Activated naive CD8-positive, alpha-beta T cell treated with anti-CD3 and anti-CD28 coated beads, Interleukin-2, amount 10 ng/mL, durations not matched to agents 7 days and 5 days (primary cell): ENCODE data around the gene MOV10L1. TPM values are rescaled to one million over a fixed set of nuclear protein-coding genes. Genes with fewer than 3 reads are reported as not detected.

Experiments
- ATAC-seq: fragments of 150-1000 bp; cut with Tn5 transposase; one replicate; pipeline ENCODE4 v1.10.0; 2021; ENCODE audit warnings: low read depth, moderate library complexity
- POLR2A ChIA-PET: fragments of 350-600 bp; sonication (Branson Sonifier 250); formaldehyde crosslinking; loops from one replicate; lab custom pipeline; 2021; ENCODE audit warnings: antibody characterized with exemption; lab: Charles Lee
- DNase-seq: peaks from one replicate; pipeline ENCODE4 v3.0.0; 2021
- H3K27ac Mint-ChIP-seq: one replicate; pipeline ENCODE4 v1.8.0; 2022; ENCODE audit warnings: mild to moderate bottlenecking, mixed read lengths
- H3K27me3 Mint-ChIP-seq: one replicate; pipeline ENCODE4 v1.8.0; 2022; ENCODE audit warnings: mild to moderate bottlenecking, moderate library complexity, mixed read lengths
- H3K36me3 Mint-ChIP-seq: one replicate; pipeline ENCODE4 v1.8.0; 2021; ENCODE audit warnings: mild to moderate bottlenecking, mixed read lengths
- H3K4me1 Mint-ChIP-seq: one replicate; pipeline ENCODE4 v1.8.0; 2021; ENCODE audit warnings: mixed read lengths
- H3K4me3 Mint-ChIP-seq: one replicate; pipeline ENCODE4 v1.8.0; 2022; ENCODE audit warnings: mild to moderate bottlenecking, moderate library complexity, mixed read lengths
- H3K9me3 Mint-ChIP-seq: one replicate; pipeline ENCODE4 v1.8.0; 2021; ENCODE audit warnings: mixed read lengths
- total RNA-seq, 2 experiments: library from RNA; stranded (reverse); gene quantifications; one replicate each; pipeline ENCODE4 v1.2.3, GENCODE V29; 2021

MOV10L1 gene
- not detected for total RNA-seq

GRCh38 chr22:50089682-50090411 is at the start of gene MOV10L1:
TSS of gene MOV10L1 (plus strand) at chr22:50090006. CDS start at chr22:50090089, 83 bp downstream.
- H3K9me3 Mint-ChIP-seq, result peaks cover 16% of the 10 kb centered on the region
- DNase-seq, result no peak
- H3K4me3 Mint-ChIP-seq, result no peak within 1 kb of the TSS
- H3K27me3 Mint-ChIP-seq, result peaks cover 17% of the 10 kb centered on the region
- H3K36me3 Mint-ChIP-seq, result peaks cover 9% of the 10 kb centered on the region
- peaks cover 4% of the 10 kb centered on the region for H3K4me1 Mint-ChIP-seq
- no peak within 1 kb of the TSS for H3K27ac Mint-ChIP-seq
- ATAC-seq, result no peak
- POLR2A ChIA-PET, result no interaction called here

GRCh38 chr22:50040717-50041116 is 49.1 kb upstream of the MOV10L1 start:
- no peaks in the 10 kb centered on the region for H3K36me3 Mint-ChIP-seq
- POLR2A ChIA-PET, result no interaction called here
- no peak overlapping the region for H3K27ac Mint-ChIP-seq
- H3K27me3 Mint-ChIP-seq, result peaks cover 30% of the 10 kb centered on the region
- peaks cover 5% of the 10 kb centered on the region for H3K9me3 Mint-ChIP-seq
- DNase-seq, result no peak
- no peak overlapping the region for H3K4me3 Mint-ChIP-seq
- peaks cover 8% of the 10 kb centered on the region for H3K4me1 Mint-ChIP-seq
- no peak for ATAC-seq

DNA sequence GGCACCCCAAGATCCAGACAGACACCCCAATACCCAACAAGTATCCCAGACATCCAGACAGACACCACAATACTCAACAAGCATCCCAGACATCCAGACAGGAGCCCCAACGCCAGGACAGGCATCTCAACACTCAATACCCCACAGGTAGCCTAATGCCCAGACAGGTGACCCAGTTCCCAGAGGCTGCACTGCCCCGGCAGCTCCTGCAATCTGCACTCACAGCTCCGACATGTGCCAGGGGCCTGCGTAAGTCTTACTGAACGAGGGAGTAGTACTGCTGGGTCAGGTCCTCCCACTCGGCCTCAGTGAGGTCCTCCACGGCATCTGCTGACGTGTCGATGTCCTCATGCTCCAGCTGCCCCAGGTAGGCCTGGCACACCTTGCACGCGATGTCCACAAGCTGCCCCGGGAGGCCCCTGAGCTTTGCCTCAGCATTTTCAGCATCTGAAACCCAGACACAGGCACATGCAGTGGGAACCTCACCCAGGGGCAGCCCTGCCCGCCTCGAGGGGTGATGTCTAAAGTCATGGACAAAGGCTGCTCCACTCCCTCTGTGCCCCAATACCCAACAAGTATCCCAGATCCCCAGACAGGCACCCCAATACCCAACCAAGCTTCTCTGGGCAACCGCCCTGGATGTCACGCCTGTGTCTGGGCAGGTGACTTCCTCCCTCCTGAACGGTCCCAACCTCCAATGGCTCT is 48.3 kb upstream of the MOV10L1 start:
- DNase-seq (no peak), ATAC-seq (no peak)
- Mint-ChIP-seq H3K4me1 (peaks cover 8% of the 10 kb centered on the region), H3K36me3 (no peaks in the 10 kb centered on the region), H3K4me3 (no peak overlapping the region), H3K27me3 (peaks cover 30% of the 10 kb centered on the region), H3K9me3 (peaks cover 5% of the 10 kb centered on the region), H3K27ac (no peak overlapping the region)
- POLR2A ChIA-PET, result no interaction called here

DNA sequence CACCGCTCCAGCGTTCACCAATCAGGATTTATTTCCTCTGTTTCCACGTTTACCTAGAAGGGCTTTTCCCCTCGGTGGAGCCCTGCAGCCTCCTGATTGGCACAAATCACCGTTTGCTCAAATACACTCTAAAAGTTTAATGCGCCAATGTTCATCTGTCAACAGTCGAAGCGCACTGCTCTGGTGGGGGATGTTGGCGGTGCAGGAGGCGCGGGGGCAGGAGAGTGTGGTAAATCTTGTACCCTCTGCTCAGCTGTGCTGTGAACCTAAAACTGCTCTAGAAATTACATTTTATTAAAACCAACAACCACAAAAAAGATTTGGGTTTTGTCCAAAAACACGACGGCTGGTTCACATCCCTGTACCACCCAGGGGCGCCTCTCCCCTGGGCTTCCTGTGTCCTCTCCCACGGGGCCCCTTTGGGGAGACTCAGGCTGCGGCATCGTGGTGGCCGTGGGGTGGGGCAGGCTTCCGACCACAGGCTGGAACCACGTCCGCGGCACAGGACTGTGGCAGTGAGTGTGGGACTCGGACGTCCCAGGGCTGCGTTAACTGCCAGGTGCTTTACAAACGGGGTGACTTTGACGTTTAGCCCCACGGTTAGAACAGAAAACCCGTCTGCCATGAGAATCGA is 45.2 kb upstream of the MOV10L1 start:
- ATAC-seq (peak; percentile 36), DNase-seq (no peak)
- Mint-ChIP-seq H3K36me3 (no peaks in the 10 kb centered on the region), H3K27me3 (peaks cover 27% of the 10 kb centered on the region), H3K27ac (no peak overlapping the region), H3K4me1 (peaks cover 8% of the 10 kb centered on the region), H3K4me3 (no peak overlapping the region), H3K9me3 (no peaks in the 10 kb centered on the region)
- POLR2A ChIA-PET, result no interaction called here

- ATAC-seq (no peak), DNase-seq (no peak)
- Mint-ChIP-seq H3K27me3 (peaks cover 27% of the 10 kb centered on the region), H3K4me3 (no peak overlapping the region), H3K9me3 (no peaks in the 10 kb centered on the region), H3K27ac (no peak overlapping the region), H3K4me1 (peaks cover 8% of the 10 kb centered on the region), H3K36me3 (no peaks in the 10 kb centered on the region)
- POLR2A ChIA-PET, result no interaction called here
Measured at GRCh38 chr22:50045211-50046018, 44.4 kb upstream of the MOV10L1 start.

- Mint-ChIP-seq H3K4me1 (peaks cover 8% of the 10 kb centered on the region), H3K36me3 (no peaks in the 10 kb centered on the region), H3K27ac (no peak overlapping the region), H3K9me3 (no peaks in the 10 kb centered on the region), H3K4me3 (no peak overlapping the region), H3K27me3 (peaks cover 29% of the 10 kb centered on the region)
- DNase-seq, result no peak
- POLR2A ChIA-PET, result no interaction called here
- no peak for ATAC-seq
Measured at GRCh38 chr22:50046019-50046415, 43.8 kb upstream of the MOV10L1 start.

DNA sequence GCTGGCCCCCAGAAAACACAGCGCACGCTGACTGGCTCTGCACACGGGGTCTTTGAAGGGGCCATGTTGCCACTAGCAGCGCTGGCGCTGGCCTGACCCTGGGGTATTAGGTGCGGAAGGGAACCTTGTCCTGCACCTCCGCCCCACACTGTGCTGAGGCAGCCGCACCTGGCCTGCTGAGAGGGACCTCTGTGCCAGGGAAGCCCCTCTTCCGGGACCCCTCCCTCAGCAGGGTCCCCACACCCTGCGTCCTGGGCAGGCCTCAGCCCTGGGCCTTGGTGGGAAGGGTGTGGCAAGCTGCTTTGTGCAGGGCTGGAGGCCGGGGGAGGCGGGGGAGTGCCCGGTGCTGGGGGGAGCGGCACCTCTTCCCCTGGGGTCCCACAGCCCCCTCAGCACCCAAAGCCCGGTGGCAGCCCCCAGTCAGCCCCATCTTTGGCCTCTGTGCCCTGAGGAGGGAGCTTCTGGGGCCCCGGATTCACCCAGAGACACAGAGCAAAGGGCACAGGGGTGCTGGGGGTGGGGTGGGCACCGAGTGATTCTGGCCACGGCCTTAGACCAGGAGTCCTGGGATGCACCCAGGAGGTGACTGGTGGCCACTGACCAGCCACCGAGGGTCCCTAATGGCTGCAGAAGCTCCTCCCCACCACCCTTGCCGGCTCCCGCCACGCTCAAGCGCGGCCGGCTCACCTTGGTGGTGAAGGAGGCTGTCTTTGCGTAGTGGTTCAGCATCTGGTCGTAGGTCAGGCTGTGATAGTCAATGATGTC is 43.1 kb upstream of the MOV10L1 start:
- Mint-ChIP-seq H3K4me1 (peaks cover 8% of the 10 kb centered on the region), H3K9me3 (no peaks in the 10 kb centered on the region), H3K4me3 (no peak overlapping the region), H3K27ac (no peak overlapping the region), H3K27me3 (peaks cover 29% of the 10 kb centered on the region), H3K36me3 (no peaks in the 10 kb centered on the region)
- POLR2A ChIA-PET, result no interaction called here
- ATAC-seq (no peak), DNase-seq (no peak)

GRCh38 chr22:50047346-50047745 is 42.5 kb upstream of the MOV10L1 start:
- POLR2A ChIA-PET, result no interaction called here
- peaks cover 2% of the 10 kb centered on the region for H3K9me3 Mint-ChIP-seq
- DNase-seq (no peak), ATAC-seq (no peak)
- H3K27ac Mint-ChIP-seq, result no peak overlapping the region
- no peaks in the 10 kb centered on the region for H3K36me3 Mint-ChIP-seq
- H3K4me1 Mint-ChIP-seq, result peaks cover 8% of the 10 kb centered on the region
- peaks cover 25% of the 10 kb centered on the region for H3K27me3 Mint-ChIP-seq
- no peak overlapping the region for H3K4me3 Mint-ChIP-seq

DNA sequence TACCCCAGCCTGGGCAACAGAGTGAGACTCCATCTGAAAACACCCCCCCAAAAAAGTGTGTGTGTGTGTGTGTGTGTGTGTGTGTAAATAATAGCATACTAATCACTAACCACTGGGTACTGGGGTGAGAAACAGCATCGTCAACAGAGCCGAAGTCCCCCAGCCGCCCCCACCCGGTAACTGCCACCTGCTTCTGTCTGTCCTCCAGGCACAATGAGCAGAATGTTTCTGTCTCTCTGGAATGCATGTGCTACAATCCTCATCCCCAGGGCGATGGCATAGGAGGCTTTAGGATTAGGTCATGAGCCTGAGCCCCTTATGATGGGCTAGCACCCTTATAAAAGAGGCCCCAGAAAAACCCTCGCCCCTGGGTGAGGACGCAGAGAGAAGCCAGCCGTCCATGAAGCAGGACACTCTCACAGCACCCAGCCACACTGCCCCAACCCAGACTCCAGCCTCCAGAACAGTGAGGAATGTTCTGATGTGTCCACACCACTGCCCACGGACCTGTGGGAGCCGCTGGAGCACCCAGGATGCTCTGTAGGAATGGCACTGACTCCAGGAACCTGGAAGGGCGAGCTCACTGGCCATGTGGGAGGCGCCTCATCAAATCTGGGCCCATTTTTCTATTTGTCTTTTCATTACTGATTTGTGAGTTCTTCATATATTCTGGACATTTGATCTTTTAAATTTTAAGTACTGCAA is 41.6 kb upstream of the MOV10L1 start:
- POLR2A ChIA-PET, result no interaction called here
- Mint-ChIP-seq H3K4me1 (peaks cover 6% of the 10 kb centered on the region), H3K9me3 (peaks cover 3% of the 10 kb centered on the region), H3K36me3 (no peaks in the 10 kb centered on the region), H3K4me3 (no peak overlapping the region), H3K27ac (no peak overlapping the region), H3K27me3 (peaks cover 19% of the 10 kb centered on the region)
- ATAC-seq, result no peak
- DNase-seq, result no peak

DNA sequence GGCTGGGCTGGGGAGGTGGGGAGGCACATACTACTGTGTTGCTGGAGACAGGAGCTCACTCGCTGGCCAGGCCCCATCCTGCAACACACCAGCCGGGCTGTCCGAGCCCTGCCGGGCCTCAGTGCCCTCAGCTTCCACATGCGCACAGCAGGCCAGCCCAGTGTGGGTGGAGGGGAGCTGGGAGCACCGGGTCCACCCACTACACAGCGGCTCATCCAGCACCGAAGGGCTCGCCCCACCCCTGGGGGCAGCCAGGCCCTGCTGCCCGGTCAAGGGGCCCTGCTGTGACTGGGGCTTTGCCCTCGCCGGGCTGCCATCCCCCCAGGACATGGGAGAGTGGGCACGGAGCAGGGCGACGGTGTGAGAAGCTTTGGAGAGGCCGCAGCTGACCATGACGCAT is 41.0 kb upstream of the MOV10L1 start:
- H3K4me3 Mint-ChIP-seq, result no peak overlapping the region
- ATAC-seq (no peak), DNase-seq (no peak)
- H3K4me1 Mint-ChIP-seq, result peaks cover 6% of the 10 kb centered on the region
- no peak overlapping the region for H3K27ac Mint-ChIP-seq
- peaks cover 7% of the 10 kb centered on the region for H3K9me3 Mint-ChIP-seq
- no peaks in the 10 kb centered on the region for H3K36me3 Mint-ChIP-seq
- POLR2A ChIA-PET, result no interaction called here
- H3K27me3 Mint-ChIP-seq, result peaks cover 17% of the 10 kb centered on the region

DNA sequence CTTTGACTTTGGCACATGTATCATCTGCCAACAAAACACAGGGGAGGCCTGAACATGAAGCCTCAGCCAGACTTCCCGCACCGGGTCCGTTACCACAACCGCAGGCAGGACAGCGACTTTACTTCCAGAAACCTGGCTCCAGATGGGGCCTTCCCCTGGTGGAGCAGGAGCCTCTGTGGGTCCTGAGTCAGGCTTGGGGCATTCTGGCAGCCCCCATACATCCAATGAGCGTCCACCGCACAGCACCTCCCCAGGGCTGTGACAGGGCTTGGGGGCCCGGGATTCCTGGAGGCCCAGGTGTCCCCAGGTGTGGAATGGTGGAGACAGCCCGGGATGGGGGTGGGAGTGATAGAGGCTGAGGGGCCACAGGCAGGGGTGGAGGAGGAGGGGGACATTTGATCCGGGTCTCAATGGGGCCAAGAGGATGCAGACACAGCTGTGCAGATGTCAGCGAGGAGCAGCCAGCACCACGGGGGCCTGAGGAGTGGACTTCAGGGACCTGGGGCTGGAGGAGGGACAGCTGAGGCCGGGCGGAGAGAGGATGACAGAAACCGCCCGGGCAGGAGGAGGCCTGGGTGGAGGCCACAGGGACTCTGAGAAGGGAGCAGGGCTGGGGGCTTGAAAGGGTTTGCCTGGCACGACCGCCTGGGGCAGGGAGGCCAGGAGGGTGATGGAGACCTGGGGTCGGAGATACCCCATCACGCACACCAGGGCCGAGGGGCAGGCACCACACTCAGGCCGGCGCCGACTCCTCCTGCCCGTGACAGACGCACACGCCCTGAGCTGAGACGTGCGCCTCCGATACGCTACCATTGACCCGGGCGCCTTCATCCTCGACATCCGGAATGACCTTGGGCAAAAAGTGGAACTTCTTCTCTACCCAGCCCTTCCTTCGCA is 40.3 kb upstream of the MOV10L1 start:
- Mint-ChIP-seq H3K4me1 (peaks cover 4% of the 10 kb centered on the region), H3K9me3 (peaks cover 9% of the 10 kb centered on the region), H3K27me3 (peaks cover 14% of the 10 kb centered on the region), H3K4me3 (no peak overlapping the region), H3K36me3 (no peaks in the 10 kb centered on the region), H3K27ac (no peak overlapping the region)
- POLR2A ChIA-PET, result no interaction called here
- ATAC-seq (no peak), DNase-seq (no peak)
